SKM-1 treated with dmso at 0.1 percent for 144 hours (cell line): ENCODE results near the gene C17orf50.

Experiments used
- DNase-seq: peaks from one replicate; lab custom pipeline; 2025; ENCODE audit not compliant: unreplicated experiment; lab: John Stamatoyannopoulos, UW

The C17orf50 gene

GRCh38 chr17:35809855-35810461, 49.3 kb downstream of the C17orf50 start:
- DNase-seq, result no peak

- no peak for DNase-seq
Measured at GRCh38 chr17:35811759-35812158, 51.1 kb downstream of the C17orf50 start.

GRCh38 chr17:35812456-35812855, 51.8 kb downstream of the C17orf50 start:
- no peak for DNase-seq
